ENCODE data around the gene NCS1.

DNA sequence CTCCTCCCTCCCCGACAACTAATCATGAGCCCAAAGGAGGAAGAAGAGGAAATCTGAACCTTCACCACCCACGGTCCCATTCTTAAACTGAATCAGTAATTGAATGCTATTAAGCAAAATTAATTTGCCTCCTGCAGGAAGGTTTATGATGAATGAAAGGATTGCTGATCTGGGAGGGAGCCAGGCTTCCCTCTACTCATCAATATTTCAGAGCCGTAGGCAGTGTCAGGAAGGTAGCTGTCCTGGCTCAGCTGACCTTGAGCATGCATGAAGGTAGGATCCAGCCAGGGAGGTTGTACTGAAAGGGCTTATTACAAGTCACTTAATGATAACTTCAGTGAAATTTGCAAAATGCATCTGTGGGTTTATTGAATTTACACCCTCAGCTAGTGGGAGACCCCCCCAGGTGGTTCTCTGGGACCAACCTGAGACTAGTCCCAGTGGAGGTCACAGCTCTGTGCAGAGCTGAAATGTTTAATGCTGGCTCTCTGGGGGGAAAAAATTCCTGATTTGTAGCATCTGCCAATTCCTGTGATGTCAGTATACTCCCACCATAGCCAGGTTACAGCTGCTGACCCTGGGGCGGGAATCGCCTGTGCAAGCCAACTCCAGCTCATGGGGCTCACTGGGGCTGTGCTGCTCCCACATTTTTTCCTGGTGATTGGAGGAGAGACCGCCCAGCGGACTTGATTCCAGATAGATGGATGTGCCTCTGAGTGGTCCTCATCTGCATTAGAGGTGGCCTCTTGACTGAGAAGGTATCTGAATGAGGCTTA is 47.9 kb upstream of the NCS1 start:
- TF ChIP-seq EZH2phosphoT487 (IDR thresholded peaks at IDR 0.05; ENCODE audit: borderline replicate concordance, low read length): no peak
- TF ChIP-seq, protein P1, sequence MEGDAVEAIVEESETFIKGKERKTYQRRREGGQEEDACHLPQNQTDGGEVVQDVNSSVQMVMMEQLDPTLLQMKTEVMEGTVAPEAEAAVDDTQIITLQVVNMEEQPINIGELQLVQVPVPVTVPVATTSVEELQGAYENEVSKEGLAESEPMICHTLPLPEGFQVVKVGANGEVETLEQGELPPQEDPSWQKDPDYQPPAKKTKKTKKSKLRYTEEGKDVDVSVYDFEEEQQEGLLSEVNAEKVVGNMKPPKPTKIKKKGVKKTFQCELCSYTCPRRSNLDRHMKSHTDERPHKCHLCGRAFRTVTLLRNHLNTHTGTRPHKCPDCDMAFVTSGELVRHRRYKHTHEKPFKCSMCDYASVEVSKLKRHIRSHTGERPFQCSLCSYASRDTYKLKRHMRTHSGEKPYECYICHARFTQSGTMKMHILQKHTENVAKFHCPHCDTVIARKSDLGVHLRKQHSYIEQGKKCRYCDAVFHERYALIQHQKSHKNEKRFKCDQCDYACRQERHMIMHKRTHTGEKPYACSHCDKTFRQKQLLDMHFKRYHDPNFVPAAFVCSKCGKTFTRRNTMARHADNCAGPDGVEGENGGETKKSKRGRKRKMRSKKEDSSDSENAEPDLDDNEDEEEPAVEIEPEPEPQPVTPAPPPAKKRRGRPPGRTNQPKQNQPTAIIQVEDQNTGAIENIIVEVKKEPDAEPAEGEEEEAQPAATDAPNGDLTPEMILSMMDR (IDR thresholded peaks at IDR 0.05; ENCODE audit: low read depth, low read length, poor library complexity, severe bottlenecking): no peak

All from DOHH2 (cell line).